Trophoblast cell (in vitro differentiated cells and primary cell): ENCODE measurements around the gene AFAP1L2.

Source experiments
- DNase-seq, 2 donors: peaks; one replicate each; pipeline ENCODE4 v3.0.0-alpha.2; 2016
- H2AFZ ChIP-seq: 2 replicates; pipeline ENCODE4 v1.6.1; 2013; ENCODE audit warnings: low read length, moderate library complexity, mild to moderate bottlenecking; ENCODE audit not compliant: insufficient read depth, poor library complexity
- H2AK5ac ChIP-seq: 2 replicates; pipeline ENCODE4 v1.6.1; 2013; ENCODE audit warnings: mild to moderate bottlenecking, low read length
- H2BK120ac ChIP-seq: 2 replicates; pipeline ENCODE4 v1.6.1; 2013; ENCODE audit warnings: low read length, mild to moderate bottlenecking, moderate library complexity; ENCODE audit not compliant: insufficient read depth, poor library complexity
- H2BK12ac ChIP-seq: 2 replicates; pipeline ENCODE4 v1.6.1; 2013; ENCODE audit warnings: mild to moderate bottlenecking, low read length, moderate library complexity
- H2BK5ac ChIP-seq: 2 replicates; pipeline ENCODE4 v1.6.1; 2013; ENCODE audit warnings: low read length, low read depth, moderate library complexity, mild to moderate bottlenecking; ENCODE audit not compliant: poor library complexity
- H3K14ac ChIP-seq: 2 replicates; pipeline ENCODE4 v1.6.1; 2013; ENCODE audit warnings: mild to moderate bottlenecking, low read length
- H3K18ac ChIP-seq: 2 replicates; pipeline ENCODE4 v1.6.1; 2013; ENCODE audit warnings: mild to moderate bottlenecking, low read length
- H3K23ac ChIP-seq: 2 replicates; pipeline ENCODE4 v1.6.1; 2013; ENCODE audit warnings: low read length
- H3K27ac ChIP-seq: 2 replicates; pipeline ENCODE4 v1.5.1; 2013; ENCODE audit warnings: low read depth, mild to moderate bottlenecking, inconsistent platforms, low read length, moderate library complexity
- H3K27me3 ChIP-seq: 2 replicates; pipeline ENCODE4 v1.6.1; 2013; ENCODE audit warnings: inconsistent platforms, mild to moderate bottlenecking, low read length, moderate library complexity; ENCODE audit not compliant: insufficient read depth
- H3K36me3 ChIP-seq, 2 experiments: 1 replicate in 1 of 2; 2 replicates in 1 of 2; pipeline ENCODE4 v1.6.1; 2013; ENCODE audit warnings: low read length in 2 of 2, mild to moderate bottlenecking in 2 of 2, moderate library complexity in 1 of 2; ENCODE audit not compliant: insufficient read depth in 2 of 2, control insufficient read depth in 1 of 2
- H3K4ac ChIP-seq: 2 replicates; pipeline ENCODE4 v1.6.1; 2013; ENCODE audit warnings: low read depth, mild to moderate bottlenecking, low read length, moderate library complexity
- H3K4me1 ChIP-seq, 2 experiments: 1 replicate in 1 of 2; 2 replicates in 1 of 2; pipeline ENCODE4 v1.6.1; 2013; ENCODE audit warnings: low read length in 2 of 2, mild to moderate bottlenecking in 2 of 2, moderate library complexity in 1 of 2; ENCODE audit not compliant: insufficient read depth in 2 of 2, control insufficient read depth in 1 of 2
- H3K4me2 ChIP-seq: 2 replicates; pipeline ENCODE4 v1.6.1; 2013; ENCODE audit warnings: inconsistent platforms, mild to moderate bottlenecking, low read length, moderate library complexity
- H3K4me3 ChIP-seq: 2 replicates; pipeline ENCODE4 v1.5.1; 2013; ENCODE audit warnings: mild to moderate bottlenecking, low read depth, low read length, inconsistent platforms
- H3K79me1 ChIP-seq: one replicate; pipeline ENCODE4 v1.6.1; 2013; ENCODE audit warnings: low read length
- H3K79me2 ChIP-seq: 2 replicates; pipeline ENCODE4 v1.6.1; 2013; ENCODE audit warnings: low read length, mild to moderate bottlenecking; ENCODE audit not compliant: control insufficient read depth, insufficient read depth, poor library complexity
- H3K9ac ChIP-seq: 2 replicates; pipeline ENCODE4 v1.6.1; 2013; ENCODE audit warnings: mild to moderate bottlenecking, low read length
- H3K9me3 ChIP-seq: 2 replicates; pipeline ENCODE4 v1.6.1; 2013; ENCODE audit warnings: low read depth, mild to moderate bottlenecking, control low read depth, inconsistent platforms, low read length; ENCODE audit not compliant: insufficient read depth
- H4K12ac ChIP-seq: 2 replicates; pipeline ENCODE4 v1.6.1; 2013; ENCODE audit warnings: low read depth, mild to moderate bottlenecking, low read length, moderate library complexity
- H4K8ac ChIP-seq: 2 replicates; pipeline ENCODE4 v1.6.1; 2013; ENCODE audit warnings: low read depth, mild to moderate bottlenecking, low read length, moderate library complexity
- H4K91ac ChIP-seq: one replicate; pipeline ENCODE4 v1.6.1; 2013; ENCODE audit warnings: low read depth, mild to moderate bottlenecking, low read length, moderate library complexity
- WGBS: extraction: QIAGEN DNeasy Blood & Tissue Kit; methylation state at CpG from one replicate; pipeline ENCODE4 v1.1.7; 2013; ENCODE audit warnings: missing lambda C conversion rate; ENCODE audit not compliant: insufficient read length, insufficient coverage; ENCODE audit errors: extremely low coverage; 5-methylcytosine and 5-hydroxymethylcytosine counted together

AFAP1L2 gene

GRCh38 chr10:114429581-114430335 lies 25.5 kb upstream of the AFAP1L2 start:
- H2BK120ac ChIP-seq, result no peak overlapping the region
- no peak overlapping the region for H3K4ac ChIP-seq
- DNase-seq, result no peak
- H3K9me3 ChIP-seq, result no peaks in the 10 kb centered on the region
- no peak overlapping the region for H2BK12ac ChIP-seq
- no peaks in the 10 kb centered on the region for H3K27me3 ChIP-seq
- no peak overlapping the region for H2AK5ac ChIP-seq
- H4K12ac ChIP-seq, result no peak overlapping the region
- no peak overlapping the region for H4K8ac ChIP-seq
- H2AFZ ChIP-seq, result no peak overlapping the region
- H3K18ac ChIP-seq, result no peak overlapping the region
- no peaks in the 10 kb centered on the region for H3K36me3 ChIP-seq
- no peak overlapping the region for H3K27ac ChIP-seq
- no CpG with 5 or more reads among the region's 9 CpGs for WGBS
- H2BK5ac ChIP-seq, result no peak overlapping the region
- no peaks in the 10 kb centered on the region for H3K79me1 ChIP-seq
- no peak overlapping the region for H3K4me3 ChIP-seq
- no peak overlapping the region for H3K4me2 ChIP-seq
- H3K4me1 ChIP-seq, result no peaks in the 10 kb centered on the region
- no peak overlapping the region for H3K14ac ChIP-seq
- no peak overlapping the region for H3K9ac ChIP-seq
- no peak overlapping the region for H4K91ac ChIP-seq
- no peaks in the 10 kb centered on the region for H3K79me2 ChIP-seq
- H3K23ac ChIP-seq, result no peak overlapping the region

- no CpG with 5 or more reads among the region's 9 CpGs for WGBS
Observed at GRCh38 chr10:114427124-114427852, 23.0 kb upstream of the AFAP1L2 start.

GRCh38 chr10:114426476-114426875 lies 22.2 kb upstream of the AFAP1L2 start:
- Histone ChIP-seq H3K23ac (no peak overlapping the region), H4K8ac (no peak overlapping the region), H3K9me3 (no peaks in the 10 kb centered on the region), H3K36me3 (no peaks in the 10 kb centered on the region), H4K91ac (no peak overlapping the region), H2AFZ (no peak overlapping the region), H3K27me3 (no peaks in the 10 kb centered on the region), H2BK5ac (no peak overlapping the region), H3K4me1 (no peaks in the 10 kb centered on the region), H2BK12ac (no peak overlapping the region), H3K9ac (no peak overlapping the region), H3K14ac (no peak overlapping the region), H2AK5ac (no peak overlapping the region), H3K79me2 (no peaks in the 10 kb centered on the region), H3K4ac (no peak overlapping the region), H2BK120ac (no peak overlapping the region), H3K79me1 (no peaks in the 10 kb centered on the region), H4K12ac (no peak overlapping the region), H3K4me3 (no peak overlapping the region), H3K18ac (no peak overlapping the region), H3K27ac (no peak overlapping the region), H3K4me2 (no peak overlapping the region)
- DNase-seq, result no peak
- no CpG with 5 or more reads among the region's 5 CpGs for WGBS

More at GRCh38 chr10:114427124-114427852, 23.0 kb upstream of the AFAP1L2 start:
- no peak overlapping the region for H3K23ac ChIP-seq
- no peak overlapping the region for H2AK5ac ChIP-seq
- no peaks in the 10 kb centered on the region for H3K4me1 ChIP-seq
- H3K9ac ChIP-seq, result no peak overlapping the region
- no peak overlapping the region for H3K4ac ChIP-seq
- no peaks in the 10 kb centered on the region for H3K36me3 ChIP-seq
- H3K4me3 ChIP-seq, result no peak overlapping the region
- no peaks in the 10 kb centered on the region for H3K79me1 ChIP-seq
- H3K14ac ChIP-seq, result no peak overlapping the region
- no peak for DNase-seq
- H2BK120ac ChIP-seq, result no peak overlapping the region
- H4K91ac ChIP-seq, result no peak overlapping the region
- no peak overlapping the region for H2BK12ac ChIP-seq
- no peak overlapping the region for H2AFZ ChIP-seq
- no peaks in the 10 kb centered on the region for H3K79me2 ChIP-seq
- H3K27me3 ChIP-seq, result no peaks in the 10 kb centered on the region
- no peak overlapping the region for H3K4me2 ChIP-seq
- H2BK5ac ChIP-seq, result no peak overlapping the region
- no peaks in the 10 kb centered on the region for H3K9me3 ChIP-seq
- H4K12ac ChIP-seq, result no peak overlapping the region
- no peak overlapping the region for H3K27ac ChIP-seq
- H3K18ac ChIP-seq, result no peak overlapping the region
- no peak overlapping the region for H4K8ac ChIP-seq

GRCh38 chr10:114420811-114421485 lies 16.6 kb upstream of the AFAP1L2 start:
- Histone ChIP-seq H2AK5ac (no peak overlapping the region), H3K4me3 (no peak overlapping the region), H3K9ac (no peak overlapping the region), H2BK12ac (no peak overlapping the region), H3K27me3 (no peaks in the 10 kb centered on the region), H3K4ac (no peak overlapping the region), H3K4me1 (no peaks in the 10 kb centered on the region), H3K14ac (no peak overlapping the region), H3K9me3 (no peaks in the 10 kb centered on the region), H4K8ac (no peak overlapping the region), H3K4me2 (no peak overlapping the region), H2BK5ac (no peak overlapping the region), H3K27ac (no peak overlapping the region), H3K79me2 (no peaks in the 10 kb centered on the region), H2AFZ (no peak overlapping the region), H3K23ac (no peak overlapping the region), H3K18ac (no peak overlapping the region), H4K91ac (no peak overlapping the region), H3K79me1 (no peaks in the 10 kb centered on the region), H3K36me3 (no peaks in the 10 kb centered on the region), H2BK120ac (no peak overlapping the region), H4K12ac (no peak overlapping the region)
- no CpG with 5 or more reads among the region's 4 CpGs for WGBS
- DNase-seq, result peak in 1 of 2 donors; percentile 26
